IPS-15b (cell line): Measurements from ENCODE around the gene PTPN9.
"Not testable (repeated sequence)": the region's sequence is repeated elsewhere in the genome, so short reads cannot be mapped to it uniquely, and the experiment has no call there.

ENCODE experiments used
- H3K27me3 ChIP-seq: one replicate; pipeline ENCODE4 v1.6.1; 2013; ENCODE audit warnings: low read length; ENCODE audit not compliant: control insufficient read depth, insufficient read depth
- H3K36me3 ChIP-seq: one replicate; pipeline ENCODE4 v1.6.1; 2013; ENCODE audit warnings: low read length; ENCODE audit not compliant: control insufficient read depth, insufficient read depth
- H3K4me1 ChIP-seq: one replicate; pipeline ENCODE4 v1.6.1; 2013; ENCODE audit warnings: mild to moderate bottlenecking, low read length; ENCODE audit not compliant: control insufficient read depth, insufficient read depth
- H3K4me3 ChIP-seq: one replicate; pipeline ENCODE4 v1.5.1; 2013; ENCODE audit warnings: low read depth, low read length
- H3K9ac ChIP-seq: one replicate; pipeline ENCODE4 v1.6.1; 2013; ENCODE audit warnings: low read depth, mild to moderate bottlenecking, low read length
- H3K9me3 ChIP-seq: one replicate; pipeline ENCODE4 v1.6.1; 2013; ENCODE audit warnings: mild to moderate bottlenecking, low read length; ENCODE audit not compliant: control insufficient read depth, insufficient read depth

PTPN9 gene

GRCh38 chr15:75577401-75578172 lies 1.5 kb downstream of the PTPN9 start:
- Histone ChIP-seq H3K36me3 (no peaks in the 10 kb centered on the region), H3K9ac (peak overlapping the region; percentile 93), H3K27me3 (no peaks in the 10 kb centered on the region), H3K9me3 (no peaks in the 10 kb centered on the region), H3K4me1 (peaks cover 16% of the 10 kb centered on the region), H3K4me3 (peak overlapping the region; percentile 93)

- Histone ChIP-seq H3K9me3 (no peaks in the 10 kb centered on the region), H3K27me3 (no peaks in the 10 kb centered on the region), H3K4me1 (peaks cover 16% of the 10 kb centered on the region), H3K36me3 (no peaks in the 10 kb centered on the region), H3K4me3 (peak overlapping the region; percentile 9), H3K9ac (no peak overlapping the region)
These were observed 5.3 kb downstream of the PTPN9 start for GRCh38 chr15:75573648-75574384.

- Histone ChIP-seq H3K36me3 (no peaks in the 10 kb centered on the region), H3K4me3 (no peak overlapping the region), H3K9me3 (no peaks in the 10 kb centered on the region), H3K4me1 (peaks cover 12% of the 10 kb centered on the region), H3K27me3 (no peaks in the 10 kb centered on the region), H3K9ac (no peak overlapping the region)
These were observed 8.8 kb downstream of the PTPN9 start for GRCh38 chr15:75570126-75570845.

GRCh38 chr15:75565062-75565970 lies 13.8 kb downstream of the PTPN9 start:
- Histone ChIP-seq H3K27me3 (no peaks in the 10 kb centered on the region), H3K9ac (no peak overlapping the region)

GRCh38 chr15:75561888-75562287 lies 17.2 kb downstream of the PTPN9 start:
- Histone ChIP-seq H3K36me3 (no peaks in the 10 kb centered on the region), H3K4me3 (no peak overlapping the region)

More at GRCh38 chr15:75565062-75565970, 13.8 kb downstream of the PTPN9 start:
- Histone ChIP-seq H3K36me3 (no peaks in the 10 kb centered on the region), H3K4me1 (no peaks in the 10 kb centered on the region), H3K9me3 (no peaks in the 10 kb centered on the region), H3K4me3 (no peak overlapping the region)

GRCh38 chr15:75559360-75559759 lies 19.8 kb downstream of the PTPN9 start:
- H3K4me1 ChIP-seq, H3K9me3 ChIP-seq, H3K36me3 ChIP-seq, H3K9ac ChIP-seq, H3K27me3 ChIP-seq, H3K4me3 ChIP-seq: not testable (repeated sequence)

More at GRCh38 chr15:75561888-75562287, 17.2 kb downstream of the PTPN9 start:
- Histone ChIP-seq H3K27me3 (no peaks in the 10 kb centered on the region), H3K4me1 (no peaks in the 10 kb centered on the region), H3K9ac (no peak overlapping the region), H3K9me3 (no peaks in the 10 kb centered on the region)

- H3K4me1 ChIP-seq, H3K9me3 ChIP-seq, H3K36me3 ChIP-seq, H3K27me3 ChIP-seq, H3K4me3 ChIP-seq, H3K9ac ChIP-seq: not testable (repeated sequence)
These were observed 20.2 kb downstream of the PTPN9 start for GRCh38 chr15:75558955-75559354.

GRCh38 chr15:75554717-75555116 lies 24.4 kb downstream of the PTPN9 start:
- Histone ChIP-seq H3K9ac (no peak overlapping the region), H3K9me3 (no peaks in the 10 kb centered on the region), H3K27me3 (no peaks in the 10 kb centered on the region), H3K36me3 (no peaks in the 10 kb centered on the region), H3K4me1 (no peaks in the 10 kb centered on the region), H3K4me3 (no peak overlapping the region)

GRCh38 chr15:75553659-75554058 lies 25.5 kb downstream of the PTPN9 start:
- H3K9ac ChIP-seq = no peak overlapping the region

GRCh38 chr15:75551091-75551490 lies 28.0 kb downstream of the PTPN9 start:
- H3K4me1 ChIP-seq = no peaks in the 10 kb centered on the region
- no peaks in the 10 kb centered on the region for H3K36me3 ChIP-seq
- H3K27me3 ChIP-seq = no peaks in the 10 kb centered on the region
- no peaks in the 10 kb centered on the region for H3K9me3 ChIP-seq
- H3K9ac ChIP-seq = no peak overlapping the region
- no peak overlapping the region for H3K4me3 ChIP-seq

More at GRCh38 chr15:75553659-75554058, 25.5 kb downstream of the PTPN9 start:
- no peaks in the 10 kb centered on the region for H3K36me3 ChIP-seq
- no peaks in the 10 kb centered on the region for H3K9me3 ChIP-seq
- no peaks in the 10 kb centered on the region for H3K27me3 ChIP-seq
- H3K4me1 ChIP-seq = no peaks in the 10 kb centered on the region
- H3K4me3 ChIP-seq = no peak overlapping the region

GRCh38 chr15:75545064-75545463 lies 34.1 kb downstream of the PTPN9 start:
- Histone ChIP-seq H3K4me3 (no peak overlapping the region), H3K4me1 (no peaks in the 10 kb centered on the region), H3K36me3 (no peaks in the 10 kb centered on the region), H3K9me3 (no peaks in the 10 kb centered on the region), H3K9ac (no peak overlapping the region), H3K27me3 (no peaks in the 10 kb centered on the region)
